AG09309 (cell line): ENCODE measurements around the gene TTC16.
A peak's percentile ranks its signal among the peaks of the same experiment; 100 is the strongest.

Experiments used
- DNase-seq: peaks from one replicate; pipeline ENCODE4 v3.0.0-alpha.2; 2010; ENCODE audit warnings: low read depth
- H3K4me3 ChIP-seq: 2 replicates; pipeline ENCODE4 v1.5.1; 2011; ENCODE audit warnings: mild to moderate bottlenecking, low read depth, low read length, moderate library complexity; ENCODE audit not compliant: control insufficient read depth
- CTCF ChIP-seq: IDR thresholded peaks from 2 replicates; pipeline ENCODE4 v1.5.1; 2011; ENCODE audit warnings: mild to moderate bottlenecking, low read depth, low read length, inconsistent platforms; ENCODE audit not compliant: insufficient read depth, control insufficient read depth; ENCODE audit errors: missing control alignments

Gene TTC16

GRCh38 chr9:127680226-127680625, 35.7 kb upstream of the TTC16 start:
- TF ChIP-seq CTCF = no peak
- H3K4me3 ChIP-seq = no peak overlapping the region
- no peak for DNase-seq

- DNase-seq = no peak
- no peak overlapping the region for H3K4me3 ChIP-seq
- no peak for TF ChIP-seq CTCF
Measured at GRCh38 chr9:127680846-127681245, 35.0 kb upstream of the TTC16 start.

- DNase-seq = no peak
- no peak for TF ChIP-seq CTCF
- H3K4me3 ChIP-seq = no peak overlapping the region
Measured at GRCh38 chr9:127682351-127683136, 33.3 kb upstream of the TTC16 start.

- no peak for TF ChIP-seq CTCF
- DNase-seq = peak; percentile 60
- no peak overlapping the region for H3K4me3 ChIP-seq
Measured at GRCh38 chr9:127683723-127684122, 32.2 kb upstream of the TTC16 start.

- TF ChIP-seq CTCF = no peak
- DNase-seq = no peak
- no peak overlapping the region for H3K4me3 ChIP-seq
Measured at GRCh38 chr9:127684576-127684975, 31.3 kb upstream of the TTC16 start.

- no peak for DNase-seq
- no peak overlapping the region for H3K4me3 ChIP-seq
- no peak for TF ChIP-seq CTCF
Measured at GRCh38 chr9:127686461-127687393, 29.2 kb upstream of the TTC16 start.
